Kidney (tissue), 14 donors: ENCODE data around the gene DHRS3. TPM values are rescaled to one million over a fixed set of nuclear protein-coding genes. Genes with fewer than 3 reads are reported as not detected.
"Not testable (repeated sequence)": the region's sequence is repeated elsewhere in the genome, so short reads cannot be mapped to it uniquely, and the experiment has no call there.

Experiments
- DNase-seq, 5 donors: peaks; one replicate each; pipeline ENCODE4 v3.0.0-alpha.2; 2013 to 2020
- FAIRE-seq: peaks from 2 replicates; lab custom pipeline; 2012; peaks lifted over from hg19 to GRCh38; lab: Jason Lieb, UNC
- H3K27ac ChIP-seq, 2 donors: one replicate each; pipeline ENCODE4 v1.7.0; 2013; ENCODE audit warnings: low read depth in 2 of 2, low read length in 2 of 2, inconsistent platforms in 1 of 2
- H3K27me3 ChIP-seq: one replicate; pipeline ENCODE4 v1.7.1; 2013; ENCODE audit warnings: low read length, inconsistent platforms; ENCODE audit not compliant: control insufficient read depth, insufficient read depth
- H3K36me3 ChIP-seq, 3 donors: one replicate each; pipeline versions ENCODE4 v1.7.0 to v1.7.1; 2013; ENCODE audit warnings: low read length in 3 of 3, control low read depth in 1 of 3, inconsistent platforms in 1 of 3; ENCODE audit not compliant: insufficient read depth in 3 of 3, control insufficient read depth in 2 of 3
- H3K4me1 ChIP-seq, 3 donors: one replicate each; pipeline versions ENCODE4 v1.7.0 to v1.7.1; 2013; ENCODE audit warnings: low read length in 3 of 3, inconsistent platforms in 1 of 3, low read depth in 1 of 3; ENCODE audit not compliant: control insufficient read depth in 2 of 3, insufficient read depth in 2 of 3
- H3K4me3 ChIP-seq, 3 donors: one replicate each; pipeline versions ENCODE4 v1.7.0 to v1.8.1; 2013; ENCODE audit warnings: low read length in 3 of 3, control low read depth in 1 of 3, inconsistent platforms in 1 of 3
- H3K9ac ChIP-seq, 3 donors: one replicate each; pipeline versions ENCODE4 v1.7.0 to v1.7.1; 2013; ENCODE audit warnings: low read length in 3 of 3, control low read depth in 1 of 3, inconsistent platforms in 1 of 3
- H3K9me3 ChIP-seq, 3 donors: one replicate each; pipeline versions ENCODE4 v1.7.0 to v1.7.1; 2013; ENCODE audit warnings: low read length in 3 of 3, control low read depth in 1 of 3, inconsistent platforms in 1 of 3; ENCODE audit not compliant: control insufficient read depth in 2 of 3, insufficient read depth in 1 of 3
- CTCF ChIP-seq: IDR thresholded peaks from 3 replicates; pipeline ENCODE4 v1.5.1; 2012; ENCODE audit warnings: mild to moderate bottlenecking, moderate library complexity, borderline replicate concordance; ENCODE audit not compliant: insufficient read depth; ENCODE audit errors: extremely low read depth
- intact Hi-C: fragments of 100-400 bp; cut with DNase I; formaldehyde crosslinking; loops from one replicate; pipeline ENCODE4 v1.11.1; 2022
- polyA plus RNA-seq: library from polyadenylated mRNA; stranded (reverse); fragments of 350-450 nt; fragmentation: Illumina TruSeq; extraction: RNeasy Lipid Tissue Mini Kit (QIAGEN cat#74804); gene quantifications from one replicate; pipeline ENCODE4 v1.2.3, GENCODE V29; 2014; ENCODE audit warnings: low read depth, low replicate concordance; ENCODE audit not compliant: insufficient read depth
- total RNA-seq: library from RNA; stranded (reverse); fragmentation: NEBNext Ultra II Directional; extraction: Animal tissue kit (Norgen Biotek cat#: 25700); gene quantifications from one replicate; pipeline ENCODE4 v1.2.1, GENCODE V29; 2021
- donor health status: control.
- donor health status: control.
- donor health status: control.
- donor health status: control.
- donor health status: control.
- donor health status: DM: yes; HTN: yes; CAD: no.
- donor health status: Normal renal cell carcinoma (clear cell type).

Gene DHRS3
- total and polyA plus RNA-seq, 2 donors from 2014 or later: 44.8 to 97.1 TPM

- Histone ChIP-seq H3K27ac (no peak overlapping the region), H3K9ac (no peak overlapping the region), H3K4me1 (no peaks in the 10 kb centered on the region), H3K27me3 (no peaks in the 10 kb centered on the region), H3K36me3 (no peaks in the 10 kb centered on the region), H3K4me3 (no peak overlapping the region), H3K9me3 (peaks cover 0 to 11% (median 5%) of the 10 kb centered on the region in 3 donors)
- peak; percentile 92 for TF ChIP-seq CTCF
- FAIRE-seq: peak; percentile 17
- intact Hi-C loops: loop anchor here (10.0 kb wide), 1 partner anchor 344 kb away; no protein-coding TSS in a partner anchor
- DNase-seq: peak in 4 of 5 donors; percentile 78 to 95 (median 85)
Observed at GRCh38 chr1:12658531-12659453, 40.8 kb upstream of the DHRS3 start.

- H3K4me3 ChIP-seq, DNase-seq, H3K27ac ChIP-seq, H3K36me3 ChIP-seq, H3K4me1 ChIP-seq, H3K27me3 ChIP-seq, FAIRE-seq, H3K9me3 ChIP-seq, H3K9ac ChIP-seq: not testable (repeated sequence)
- intact Hi-C loops: loop anchor here (10.0 kb wide), 1 partner anchor 343 kb away; no protein-coding TSS in a partner anchor
Observed at GRCh38 chr1:12657885-12658512, 40.0 kb upstream of the DHRS3 start.

GRCh38 chr1:12657060-12657884, 39.3 kb upstream of the DHRS3 start:
- no peak for FAIRE-seq
- no peak for TF ChIP-seq CTCF
- intact Hi-C loops: loop anchor here (10.0 kb wide), 1 partner anchor 342 kb away; no protein-coding TSS in a partner anchor

More at GRCh38 chr1:12657060-12657884, 39.3 kb upstream of the DHRS3 start:
- H3K27me3 ChIP-seq: no peaks in the 10 kb centered on the region
- DNase-seq: no peak
- no peak overlapping the region for H3K27ac ChIP-seq
- H3K4me1 ChIP-seq: no peaks in the 10 kb centered on the region
- no peak overlapping the region for H3K9ac ChIP-seq
- no peaks in the 10 kb centered on the region for H3K36me3 ChIP-seq
- no peak overlapping the region for H3K4me3 ChIP-seq
- no peaks in the 10 kb centered on the region for H3K9me3 ChIP-seq
